GM23338 (cell line): ENCODE results near the gene ENTR1. TPM values are rescaled to one million over a fixed set of nuclear protein-coding genes. Genes with fewer than 3 reads are reported as not detected.

Source experiments
- ATAC-seq: fragments of 200-7000 bp; cut with Tn5 transposase; 3 replicates; pipeline ENCODE4 v1.9.1; 2020
- DNase-seq: peaks from one replicate; pipeline ENCODE4 v3.0.0-alpha.2; 2015; ENCODE audit warnings: low spot score
- H2AFZ ChIP-seq: fragments of 200-600 bp; sonication (generic); 2 replicates; pipeline ENCODE4 v1.8.0; 2016; ENCODE audit warnings: antibody characterized with exemption, mild to moderate bottlenecking, moderate library complexity
- H3F3A ChIP-seq: fragments of 200-600 bp; sonication (generic); replicated peaks from 2 replicates; pipeline ENCODE4 v1.8.0; 2017; ENCODE audit warnings: antibody characterized with exemption, mixed run types, low read depth
- H3K27ac ChIP-seq: fragments of 200-600 bp; sonication (generic); 2 replicates; pipeline ENCODE4 v1.6.1; 2016; ENCODE audit warnings: low read depth
- H3K27me3 ChIP-seq: fragments of 200-600 bp; sonication (generic); 2 replicates; pipeline ENCODE4 v1.8.0; 2016; ENCODE audit warnings: mild to moderate bottlenecking, mixed run types, moderate library complexity; ENCODE audit not compliant: insufficient read depth
- H3K36me3 ChIP-seq: fragments of 200-600 bp; sonication (generic); 2 replicates; pipeline ENCODE4 v1.8.0; 2016; ENCODE audit warnings: mild to moderate bottlenecking; ENCODE audit not compliant: insufficient read depth
- H3K4me1 ChIP-seq: fragments of 200-600 bp; sonication (generic); 2 replicates; pipeline ENCODE4 v1.8.0; 2016; ENCODE audit warnings: mild to moderate bottlenecking, moderate library complexity; ENCODE audit not compliant: insufficient read depth
- H3K4me2 ChIP-seq: fragments of 200-600 bp; sonication (generic); 2 replicates; pipeline ENCODE4 v1.7.1; 2017; ENCODE audit warnings: mixed run types
- H3K4me3 ChIP-seq: fragments of 200-600 bp; sonication (generic); 2 replicates; pipeline ENCODE4 v1.6.1; 2016; ENCODE audit warnings: mixed run types
- H3K79me2 ChIP-seq: fragments of 200-600 bp; sonication (generic); replicated peaks from 2 replicates; pipeline ENCODE4 v1.8.0; 2017; ENCODE audit warnings: mild to moderate bottlenecking; ENCODE audit not compliant: insufficient read depth
- H3K9me2 ChIP-seq: fragments of 200-600 bp; sonication (generic); 2 replicates; pipeline ENCODE4 v1.8.0; 2017; ENCODE audit not compliant: insufficient read depth
- H4K20me1 ChIP-seq: fragments of 200-600 bp; sonication (generic); replicated peaks from 2 replicates; pipeline ENCODE4 v1.8.0; 2017; ENCODE audit warnings: mild to moderate bottlenecking; ENCODE audit not compliant: insufficient read depth
- H3K27ac Mint-ChIP-seq: 2 replicates; pipeline ENCODE4 v1.8.0; 2020; ENCODE audit warnings: inconsistent platforms, mild to moderate bottlenecking, moderate library complexity, mixed read lengths
- H3K27me3 Mint-ChIP-seq: 3 replicates; pipeline ENCODE4 v1.8.0; 2022; ENCODE audit warnings: low read depth, mild to moderate bottlenecking, moderate library complexity, mixed read lengths, inconsistent platforms; ENCODE audit not compliant: insufficient read depth, poor library complexity
- H3K36me3 Mint-ChIP-seq: 3 replicates; pipeline ENCODE4 v1.8.0; 2021; ENCODE audit warnings: low read depth, mild to moderate bottlenecking, inconsistent platforms, moderate library complexity, mixed read lengths
- H3K4me1 Mint-ChIP-seq: 3 replicates; pipeline ENCODE4 v1.8.0; 2020; ENCODE audit warnings: mild to moderate bottlenecking, inconsistent platforms, mixed read lengths
- H3K4me3 Mint-ChIP-seq: 3 replicates; pipeline ENCODE4 v1.8.0; 2021; ENCODE audit warnings: moderate library complexity, mild to moderate bottlenecking, inconsistent platforms, mixed read lengths
- H3K9me3 Mint-ChIP-seq: 3 replicates; pipeline ENCODE4 v1.8.0; 2020; ENCODE audit warnings: moderate library complexity, mild to moderate bottlenecking, inconsistent platforms, mixed read lengths
- CREB1 ChIP-seq: fragments of 250-450 bp; sonication (Bioruptor Pico); IDR thresholded peaks from 2 replicates; pipeline ENCODE4 v1.5.0; 2020; ENCODE audit warnings: low read depth, mild to moderate bottlenecking, moderate library complexity
- CTCF ChIP-seq, 2 experiments: fragments of 200-600 bp in 1 of 2; sonication (generic) in 1 of 2; conservative IDR thresholded peaks; 2 replicates each; pipeline versions ENCODE4 v1.5.1 to v1.6.1; 2016 to 2017; ENCODE audit warnings: antibody characterized with exemption in 2 of 2, low read depth in 2 of 2, mild to moderate bottlenecking in 2 of 2, moderate library complexity in 1 of 2
- ETS1 ChIP-seq: IDR thresholded peaks from 2 replicates; pipeline ENCODE4 v1.6.1; 2016; ENCODE audit warnings: antibody characterized with exemption
- EZH2 ChIP-seq: fragments of 200-600 bp; sonication (generic); IDR thresholded peaks from one replicate; pipeline ENCODE4 v1.8.0; 2017; ENCODE audit warnings: antibody characterized with exemption, mild to moderate bottlenecking, low read depth; ENCODE audit not compliant: unreplicated experiment
- EZH2phosphoT487 ChIP-seq: fragments of 200-600 bp; sonication (generic); IDR thresholded peaks from one replicate; pipeline ENCODE4 v1.8.1; 2018; ENCODE audit warnings: antibody characterized with exemption; ENCODE audit not compliant: unreplicated experiment
- JUNB ChIP-seq: IDR thresholded peaks from one replicate; pipeline ENCODE4 v1.6.1; 2016; ENCODE audit warnings: antibody characterized with exemption; ENCODE audit not compliant: unreplicated experiment
- ZNF114 ChIP-seq: fragments of 250-450 bp; sonication (Bioruptor Pico); IDR thresholded peaks from 2 replicates; pipeline ENCODE4 v1.5.0; 2020; ENCODE audit warnings: mild to moderate bottlenecking, moderate library complexity
- polyA plus RNA-seq: library from polyadenylated mRNA; unstranded; fragments of >200 nt; fragmentation: Nextera tagmentation; extraction: Ambion mirVana; gene quantifications from 2 replicates; pipeline ENCODE4 v1.2.1, GENCODE V29; 2016
- total RNA-seq: library from RNA; depleted of rRNA; stranded (reverse); fragments of >200 nt; shearing (Covaris generic); gene quantifications from 2 replicates; pipeline ENCODE4 v1.2.3, GENCODE V29; 2014
- TF ChIP-seq, protein P1 (sequence below): IDR thresholded peaks from one replicate; pipeline ENCODE4 v1.6.1; 2018; ENCODE audit warnings: antibody characterized with exemption; ENCODE audit not compliant: unreplicated experiment
- TF ChIP-seq, protein P2 (sequence below): fragments of 250-450 bp; sonication (Bioruptor Pico); IDR thresholded peaks from 2 replicates; pipeline ENCODE4 v1.5.0; 2020; ENCODE audit warnings: mild to moderate bottlenecking, moderate library complexity

Gene ENTR1
- total and polyA plus RNA-seq, 2 experiments from 2014 or later = 25.6 to 91.9 TPM

DNA sequence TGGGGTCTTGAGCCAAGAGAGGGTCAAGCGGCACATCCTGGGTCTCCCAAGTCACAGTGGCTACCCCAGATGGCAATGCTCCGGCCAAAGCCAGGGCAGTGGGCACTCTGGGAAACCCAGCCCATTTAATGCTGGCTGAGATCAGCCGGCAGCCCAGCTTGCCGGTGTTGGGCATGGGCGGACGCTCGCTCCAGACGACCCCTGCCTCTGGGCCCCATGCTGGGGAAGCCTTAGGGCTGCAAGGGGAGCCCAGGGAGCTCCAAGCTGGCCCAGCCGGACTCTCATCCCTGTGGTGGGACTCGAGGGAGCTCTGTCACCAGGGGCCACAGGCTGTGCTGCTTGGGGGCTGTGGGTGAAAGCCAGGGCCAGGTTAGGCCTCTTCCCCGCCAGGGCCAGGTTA, 31.0 kb downstream of the ENTR1 start (continued):
- TF ChIP-seq, protein P1, sequence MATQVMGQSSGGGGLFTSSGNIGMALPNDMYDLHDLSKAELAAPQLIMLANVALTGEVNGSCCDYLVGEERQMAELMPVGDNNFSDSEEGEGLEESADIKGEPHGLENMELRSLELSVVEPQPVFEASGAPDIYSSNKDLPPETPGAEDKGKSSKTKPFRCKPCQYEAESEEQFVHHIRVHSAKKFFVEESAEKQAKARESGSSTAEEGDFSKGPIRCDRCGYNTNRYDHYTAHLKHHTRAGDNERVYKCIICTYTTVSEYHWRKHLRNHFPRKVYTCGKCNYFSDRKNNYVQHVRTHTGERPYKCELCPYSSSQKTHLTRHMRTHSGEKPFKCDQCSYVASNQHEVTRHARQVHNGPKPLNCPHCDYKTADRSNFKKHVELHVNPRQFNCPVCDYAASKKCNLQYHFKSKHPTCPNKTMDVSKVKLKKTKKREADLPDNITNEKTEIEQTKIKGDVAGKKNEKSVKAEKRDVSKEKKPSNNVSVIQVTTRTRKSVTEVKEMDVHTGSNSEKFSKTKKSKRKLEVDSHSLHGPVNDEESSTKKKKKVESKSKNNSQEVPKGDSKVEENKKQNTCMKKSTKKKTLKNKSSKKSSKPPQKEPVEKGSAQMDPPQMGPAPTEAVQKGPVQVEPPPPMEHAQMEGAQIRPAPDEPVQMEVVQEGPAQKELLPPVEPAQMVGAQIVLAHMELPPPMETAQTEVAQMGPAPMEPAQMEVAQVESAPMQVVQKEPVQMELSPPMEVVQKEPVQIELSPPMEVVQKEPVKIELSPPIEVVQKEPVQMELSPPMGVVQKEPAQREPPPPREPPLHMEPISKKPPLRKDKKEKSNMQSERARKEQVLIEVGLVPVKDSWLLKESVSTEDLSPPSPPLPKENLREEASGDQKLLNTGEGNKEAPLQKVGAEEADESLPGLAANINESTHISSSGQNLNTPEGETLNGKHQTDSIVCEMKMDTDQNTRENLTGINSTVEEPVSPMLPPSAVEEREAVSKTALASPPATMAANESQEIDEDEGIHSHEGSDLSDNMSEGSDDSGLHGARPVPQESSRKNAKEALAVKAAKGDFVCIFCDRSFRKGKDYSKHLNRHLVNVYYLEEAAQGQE = no peak

DNA sequence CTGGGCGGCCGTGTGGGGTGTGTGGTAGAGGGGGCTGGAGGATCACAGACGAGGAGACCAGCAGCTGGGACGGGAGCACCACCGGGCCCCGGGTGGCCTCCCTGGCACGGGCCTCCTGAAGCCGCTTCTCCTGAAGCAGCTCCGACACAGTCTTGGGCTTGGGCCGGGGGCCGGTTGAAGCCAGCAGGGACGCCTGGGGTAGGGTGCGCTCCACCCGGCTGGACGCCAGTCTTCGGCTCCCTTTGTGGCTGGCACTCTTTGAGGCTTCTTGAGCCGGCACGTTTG, 31.5 kb downstream of the ENTR1 start:
- H3K27ac ChIP-seq = no peak overlapping the region
- H3F3A ChIP-seq = no peaks in the 10 kb centered on the region
- no peaks in the 10 kb centered on the region for H3K79me2 ChIP-seq
- H2AFZ ChIP-seq = no peak overlapping the region
- H3K36me3 Mint-ChIP-seq = peaks cover 20% of the 10 kb centered on the region
- H3K4me1 ChIP-seq = no peaks in the 10 kb centered on the region
- H3K4me3 ChIP-seq = no peak overlapping the region
- no peak overlapping the region for H3K4me2 ChIP-seq
- peaks cover 4% of the 10 kb centered on the region; the same call in 1 of the 2 replicates for H4K20me1 ChIP-seq
- ATAC-seq = no peak
- H3K4me3 Mint-ChIP-seq = no peak overlapping the region
- H3K36me3 ChIP-seq = no peaks in the 10 kb centered on the region; the same call in 1 of the 2 replicates
- no peaks in the 10 kb centered on the region for H3K27me3 ChIP-seq
- peaks cover 3% of the 10 kb centered on the region for H3K27me3 Mint-ChIP-seq
- DNase-seq = no peak
- no peaks in the 10 kb centered on the region for H3K9me2 ChIP-seq
- H3K9me3 Mint-ChIP-seq = no peaks in the 10 kb centered on the region
- H3K4me1 Mint-ChIP-seq = no peaks in the 10 kb centered on the region
- no peak overlapping the region for H3K27ac Mint-ChIP-seq
- TF ChIP-seq ETS1 (no peak), ZNF114 (CRISPR knock-in tag) (no peak), EZH2 (no peak), JUNB (no peak), EZH2phosphoT487 (no peak), CREB1 (CRISPR knock-in tag) (no peak), CTCF (conservative IDR thresholded peaks at IDR 0.05; ENCODE audit: low read depth in 2 of 2) (no peak)
- TF ChIP-seq, protein P1 = no peak
- TF ChIP-seq, protein P2, sequence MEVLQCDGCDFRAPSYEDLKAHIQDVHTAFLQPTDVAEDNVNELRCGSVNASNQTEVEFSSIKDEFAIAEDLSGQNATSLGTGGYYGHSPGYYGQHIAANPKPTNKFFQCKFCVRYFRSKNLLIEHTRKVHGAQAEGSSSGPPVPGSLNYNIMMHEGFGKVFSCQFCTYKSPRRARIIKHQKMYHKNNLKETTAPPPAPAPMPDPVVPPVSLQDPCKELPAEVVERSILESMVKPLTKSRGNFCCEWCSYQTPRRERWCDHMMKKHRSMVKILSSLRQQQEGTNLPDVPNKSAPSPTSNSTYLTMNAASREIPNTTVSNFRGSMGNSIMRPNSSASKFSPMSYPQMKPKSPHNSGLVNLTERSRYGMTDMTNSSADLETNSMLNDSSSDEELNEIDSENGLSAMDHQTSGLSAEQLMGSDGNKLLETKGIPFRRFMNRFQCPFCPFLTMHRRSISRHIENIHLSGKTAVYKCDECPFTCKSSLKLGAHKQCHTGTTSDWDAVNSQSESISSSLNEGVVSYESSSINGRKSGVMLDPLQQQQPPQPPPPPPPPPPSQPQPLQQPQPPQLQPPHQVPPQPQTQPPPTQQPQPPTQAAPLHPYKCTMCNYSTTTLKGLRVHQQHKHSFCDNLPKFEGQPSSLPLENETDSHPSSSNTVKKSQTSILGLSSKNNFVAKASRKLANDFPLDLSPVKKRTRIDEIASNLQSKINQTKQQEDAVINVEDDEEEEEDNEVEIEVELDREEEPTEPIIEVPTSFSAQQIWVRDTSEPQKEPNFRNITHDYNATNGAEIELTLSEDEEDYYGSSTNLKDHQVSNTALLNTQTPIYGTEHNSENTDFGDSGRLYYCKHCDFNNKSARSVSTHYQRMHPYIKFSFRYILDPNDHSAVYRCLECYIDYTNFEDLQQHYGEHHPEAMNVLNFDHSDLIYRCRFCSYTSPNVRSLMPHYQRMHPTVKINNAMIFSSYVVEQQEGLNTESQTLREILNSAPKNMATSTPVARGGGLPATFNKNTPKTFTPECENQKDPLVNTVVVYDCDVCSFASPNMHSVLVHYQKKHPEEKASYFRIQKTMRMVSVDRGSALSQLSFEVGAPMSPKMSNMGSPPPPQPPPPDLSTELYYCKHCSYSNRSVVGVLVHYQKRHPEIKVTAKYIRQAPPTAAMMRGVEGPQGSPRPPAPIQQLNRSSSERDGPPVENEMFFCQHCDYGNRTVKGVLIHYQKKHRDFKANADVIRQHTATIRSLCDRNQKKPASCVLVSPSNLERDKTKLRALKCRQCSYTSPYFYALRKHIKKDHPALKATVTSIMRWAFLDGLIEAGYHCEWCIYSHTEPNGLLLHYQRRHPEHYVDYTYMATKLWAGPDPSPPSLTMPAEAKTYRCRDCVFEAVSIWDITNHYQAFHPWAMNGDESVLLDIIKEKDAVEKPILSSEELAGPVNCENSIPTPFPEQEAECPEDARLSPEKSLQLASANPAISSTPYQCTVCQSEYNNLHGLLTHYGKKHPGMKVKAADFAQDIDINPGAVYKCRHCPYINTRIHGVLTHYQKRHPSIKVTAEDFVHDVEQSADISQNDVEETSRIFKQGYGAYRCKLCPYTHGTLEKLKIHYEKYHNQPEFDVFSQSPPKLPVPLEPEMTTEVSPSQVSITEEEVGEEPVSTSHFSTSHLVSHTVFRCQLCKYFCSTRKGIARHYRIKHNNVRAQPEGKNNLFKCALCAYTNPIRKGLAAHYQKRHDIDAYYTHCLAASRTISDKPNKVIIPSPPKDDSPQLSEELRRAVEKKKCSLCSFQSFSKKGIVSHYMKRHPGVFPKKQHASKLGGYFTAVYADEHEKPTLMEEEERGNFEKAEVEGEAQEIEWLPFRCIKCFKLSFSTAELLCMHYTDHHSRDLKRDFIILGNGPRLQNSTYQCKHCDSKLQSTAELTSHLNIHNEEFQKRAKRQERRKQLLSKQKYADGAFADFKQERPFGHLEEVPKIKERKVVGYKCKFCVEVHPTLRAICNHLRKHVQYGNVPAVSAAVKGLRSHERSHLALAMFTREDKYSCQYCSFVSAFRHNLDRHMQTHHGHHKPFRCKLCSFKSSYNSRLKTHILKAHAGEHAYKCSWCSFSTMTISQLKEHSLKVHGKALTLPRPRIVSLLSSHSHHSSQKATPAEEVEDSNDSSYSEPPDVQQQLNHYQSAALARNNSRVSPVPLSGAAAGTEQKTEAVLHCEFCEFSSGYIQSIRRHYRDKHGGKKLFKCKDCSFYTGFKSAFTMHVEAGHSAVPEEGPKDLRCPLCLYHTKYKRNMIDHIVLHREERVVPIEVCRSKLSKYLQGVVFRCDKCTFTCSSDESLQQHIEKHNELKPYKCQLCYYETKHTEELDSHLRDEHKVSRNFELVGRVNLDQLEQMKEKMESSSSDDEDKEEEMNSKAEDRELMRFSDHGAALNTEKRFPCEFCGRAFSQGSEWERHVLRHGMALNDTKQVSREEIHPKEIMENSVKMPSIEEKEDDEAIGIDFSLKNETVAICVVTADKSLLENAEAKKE (CRISPR knock-in tag) = no peak
